ENCODE results near the gene ABCC5.

The ABCC5 gene

DNA sequence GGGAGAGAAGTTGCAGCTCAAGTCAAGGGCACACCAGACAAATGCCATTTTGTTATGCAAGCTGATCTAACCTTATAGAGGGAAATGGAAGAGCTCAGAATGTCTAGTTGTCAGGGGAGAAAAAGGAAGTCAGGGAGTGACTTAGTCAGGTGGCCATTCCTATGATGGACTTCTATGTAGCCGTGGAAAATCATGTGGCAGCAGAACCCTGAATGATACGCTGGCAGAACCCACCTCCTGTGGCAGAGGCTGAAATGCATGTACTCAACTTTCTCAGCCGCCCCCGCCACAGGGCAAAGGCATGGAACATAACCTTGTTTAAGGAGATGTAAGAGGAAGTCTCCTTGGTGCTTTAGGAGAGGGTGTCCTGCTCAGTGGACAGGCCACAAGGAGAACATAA lies 95.3 kb downstream of the ABCC5 start:
- no peak for DNase-seq (ENCODE audit: low read depth in 2 of 2)

DNA sequence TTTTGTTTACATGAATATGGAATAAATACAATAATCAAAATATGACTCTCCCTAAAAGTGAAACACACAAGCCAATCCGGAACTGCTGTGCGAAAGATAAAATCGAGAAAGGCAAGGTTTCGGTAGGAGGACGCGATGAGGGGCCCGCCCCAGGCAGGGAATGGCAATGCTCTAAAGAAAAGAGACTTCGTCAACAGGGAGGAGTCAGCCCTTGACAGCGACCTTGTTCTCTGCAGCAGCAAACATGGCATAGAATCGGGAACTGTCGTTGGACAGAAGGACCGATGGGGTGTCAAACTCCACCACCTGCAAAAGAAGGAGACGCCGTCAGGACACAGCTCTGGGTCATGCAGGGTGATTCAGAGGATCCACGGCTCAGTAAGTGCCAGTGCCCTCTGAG lies 96.6 kb downstream of the ABCC5 start:
- DNase-seq (ENCODE audit: low read depth in 2 of 2), result no peak

DNA sequence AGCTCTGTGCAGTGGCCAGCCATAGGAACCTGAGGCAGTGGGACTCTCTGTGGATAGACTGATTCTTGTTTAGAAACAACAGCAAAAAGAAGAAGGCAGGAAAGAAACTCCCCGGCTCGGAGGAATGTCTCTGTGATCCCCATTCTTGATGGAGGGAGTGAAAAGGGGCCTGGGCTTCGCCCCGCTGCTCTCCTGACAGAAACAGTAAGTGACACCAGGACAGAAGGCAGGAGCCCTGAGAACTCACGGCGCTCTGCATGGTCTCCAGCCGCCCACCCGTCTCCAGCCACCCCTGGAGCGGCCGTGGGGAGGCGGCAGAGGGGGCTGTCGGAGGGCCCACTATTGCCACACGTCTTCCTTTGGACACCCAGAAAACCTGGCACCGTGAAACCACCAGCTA lies 97.3 kb downstream of the ABCC5 start:
- no peak for DNase-seq (ENCODE audit: low read depth in 2 of 2)

DNA sequence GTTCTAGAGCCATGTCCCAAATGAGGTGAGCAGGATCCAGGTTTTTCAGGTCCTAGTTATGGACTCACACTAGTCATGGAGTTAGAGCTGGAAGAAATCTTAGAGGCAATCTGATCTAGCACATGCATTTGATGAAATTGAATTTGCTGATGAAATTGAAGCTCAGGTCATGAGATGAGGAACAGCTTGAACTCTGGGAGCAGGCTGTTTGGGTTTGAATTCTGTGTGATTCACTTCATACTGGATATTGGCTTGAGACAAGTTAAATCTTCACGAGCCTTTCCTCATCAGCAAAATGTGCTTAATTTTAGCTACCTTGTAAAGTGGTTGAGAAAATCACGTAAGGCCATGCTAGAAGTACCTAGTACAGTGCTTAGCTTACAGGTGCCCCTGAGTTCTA lies 99.5 kb downstream of the ABCC5 start:
- no peak for DNase-seq (ENCODE audit: low read depth in 2 of 2)

DNA sequence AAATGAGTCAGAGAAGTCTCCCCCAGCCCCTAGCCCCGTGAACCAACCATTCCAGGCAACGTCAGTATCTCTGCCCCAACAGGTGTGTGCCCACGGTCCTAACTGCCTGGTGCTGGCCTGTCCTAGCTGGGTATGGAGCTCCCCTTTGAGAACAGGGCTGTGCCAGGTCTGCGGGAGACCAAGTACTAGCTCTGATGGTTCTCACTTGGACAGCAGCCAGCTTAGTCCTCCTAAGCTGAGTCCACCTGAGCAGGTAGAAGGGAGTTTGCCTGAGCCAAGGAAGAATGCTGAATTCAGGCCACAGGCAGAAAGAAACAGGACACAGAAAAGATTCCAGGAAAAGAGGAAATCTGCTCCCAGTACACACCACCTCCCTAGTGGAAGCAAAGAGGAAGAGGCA lies 99.9 kb downstream of the ABCC5 start:
- DNase-seq (ENCODE audit: low read depth in 2 of 2), result no peak

DNA sequence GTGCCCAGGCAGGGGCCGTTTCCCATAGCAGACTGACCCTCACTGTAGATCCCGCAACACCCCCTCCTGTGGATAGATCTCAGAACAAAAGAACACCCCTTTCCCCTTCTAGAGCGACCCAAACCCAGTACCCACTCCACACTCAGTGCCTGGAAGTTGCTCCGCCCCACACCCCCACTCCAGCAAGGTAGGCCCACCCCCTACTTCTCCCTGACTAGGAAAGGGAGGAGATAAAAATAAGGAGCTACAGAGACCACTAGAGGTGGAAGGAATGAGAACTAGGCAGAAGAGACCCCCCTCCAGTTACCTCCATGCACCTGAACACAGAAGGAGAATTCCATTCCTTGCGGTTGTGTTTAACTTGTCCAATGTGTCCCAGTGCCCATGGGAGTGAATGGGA lies 102.8 kb downstream of the ABCC5 start:
- no peak for DNase-seq (ENCODE audit: low read depth in 2 of 2)

DNA sequence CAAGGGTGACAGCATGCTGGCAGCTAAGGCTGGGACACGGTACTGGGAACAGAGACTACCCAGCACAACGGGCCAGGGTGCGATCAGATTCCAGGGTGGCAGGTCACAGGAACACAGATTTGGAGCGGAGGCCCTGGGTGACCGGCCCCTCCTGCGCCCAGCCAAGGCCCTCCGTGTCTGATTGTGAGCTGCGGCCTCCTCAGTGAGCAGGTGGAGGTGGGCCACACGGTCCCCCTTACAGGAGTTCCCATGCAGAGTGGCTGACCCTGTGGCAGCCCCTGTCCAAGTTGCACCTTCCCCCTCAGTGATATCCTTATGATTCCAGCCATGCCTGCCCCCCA lies 104.1 kb downstream of the ABCC5 start:
- no peak for DNase-seq (ENCODE audit: low read depth in 2 of 2)

DNA sequence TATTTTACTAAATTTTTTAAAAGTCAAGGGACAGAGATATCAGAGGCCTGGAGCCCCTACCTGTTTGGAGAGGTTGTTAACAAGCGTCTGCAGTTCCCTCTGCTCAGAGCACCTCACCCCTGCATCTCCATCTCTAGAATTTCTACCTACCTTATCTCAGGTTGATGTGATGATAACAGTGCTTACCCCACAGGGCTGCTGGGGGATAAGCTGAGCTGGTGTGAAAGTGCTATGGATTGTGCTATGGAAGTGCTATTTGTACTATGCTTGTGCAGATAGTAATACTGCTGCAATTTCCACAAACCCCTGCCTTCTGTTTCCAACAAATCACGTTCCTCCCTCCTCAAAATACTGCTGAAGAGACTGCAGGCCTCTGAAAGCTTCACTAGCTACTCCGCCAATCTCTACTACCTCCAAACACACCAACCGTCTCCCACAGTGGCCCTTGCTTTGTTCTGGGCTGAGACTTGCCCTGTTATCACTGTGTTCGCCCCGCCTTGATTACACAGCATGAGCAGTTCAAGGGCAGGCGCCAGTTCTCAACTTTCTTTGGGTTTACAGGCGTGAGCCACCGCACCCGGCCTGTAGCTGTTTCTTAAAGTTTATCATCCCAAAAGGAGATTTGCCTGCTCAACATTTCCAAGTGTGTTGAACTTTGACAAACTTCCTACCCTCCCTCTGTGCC lies 104.6 kb downstream of the ABCC5 start:
- no peak for DNase-seq (ENCODE audit: low read depth in 2 of 2)

DNA sequence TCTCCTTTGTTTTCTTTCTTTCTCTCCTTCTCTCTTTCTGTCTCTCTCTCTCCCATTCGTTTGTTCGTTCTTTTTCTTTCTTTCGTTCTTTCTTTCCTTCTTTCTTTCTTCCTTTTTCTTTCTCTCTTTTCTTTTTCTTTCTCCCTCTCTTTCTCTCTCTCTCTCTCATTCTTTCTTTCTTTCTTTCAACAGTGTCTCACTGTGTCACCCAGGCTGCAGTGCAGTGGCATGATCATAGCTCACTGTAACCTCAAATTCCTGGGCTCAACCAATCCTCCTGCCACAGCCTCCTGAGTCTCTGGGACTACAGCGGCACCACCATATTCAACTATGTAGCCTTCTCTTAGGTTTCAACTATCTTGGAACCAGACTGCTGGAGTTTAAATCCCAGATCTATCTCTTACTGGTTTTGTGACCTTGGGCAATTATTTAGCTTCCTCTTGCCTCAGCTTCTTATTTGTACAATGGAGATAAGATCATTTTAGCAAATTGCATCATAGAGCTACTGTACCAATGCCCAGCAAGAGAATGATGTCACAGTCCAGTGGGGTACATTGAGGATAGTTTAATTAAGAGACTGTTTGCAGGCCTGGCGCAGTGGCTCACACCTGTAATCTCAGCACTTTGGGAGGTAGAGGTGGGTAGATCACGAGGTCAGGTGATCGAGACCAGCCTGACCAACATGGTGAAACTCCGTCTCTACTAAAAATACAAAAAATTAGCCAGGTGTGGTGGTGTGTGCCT lies 105.7 kb downstream of the ABCC5 start:
- no peak for DNase-seq (ENCODE audit: low read depth in 2 of 2)

DNA sequence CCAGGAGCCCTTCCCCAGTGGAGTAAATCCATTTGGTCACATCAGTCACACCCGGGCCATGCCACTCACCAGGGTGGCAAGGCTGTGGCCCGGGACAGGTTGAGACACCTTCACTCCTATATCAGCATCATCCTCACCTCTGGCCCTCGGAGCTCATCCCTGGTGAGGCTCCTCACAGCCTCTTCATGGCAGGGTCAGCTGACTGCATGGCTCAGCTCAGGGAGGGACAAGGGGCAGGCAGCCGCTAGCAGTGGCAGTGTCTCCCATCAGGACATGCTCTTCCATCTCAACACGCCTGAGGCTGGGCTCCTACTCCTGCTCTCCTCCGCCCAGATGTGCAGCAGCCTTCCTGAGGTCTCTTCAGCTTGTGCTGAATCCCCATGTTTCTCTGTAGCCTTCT lies 106.6 kb downstream of the ABCC5 start:
- no peak for DNase-seq (ENCODE audit: low read depth in 2 of 2)

DNA sequence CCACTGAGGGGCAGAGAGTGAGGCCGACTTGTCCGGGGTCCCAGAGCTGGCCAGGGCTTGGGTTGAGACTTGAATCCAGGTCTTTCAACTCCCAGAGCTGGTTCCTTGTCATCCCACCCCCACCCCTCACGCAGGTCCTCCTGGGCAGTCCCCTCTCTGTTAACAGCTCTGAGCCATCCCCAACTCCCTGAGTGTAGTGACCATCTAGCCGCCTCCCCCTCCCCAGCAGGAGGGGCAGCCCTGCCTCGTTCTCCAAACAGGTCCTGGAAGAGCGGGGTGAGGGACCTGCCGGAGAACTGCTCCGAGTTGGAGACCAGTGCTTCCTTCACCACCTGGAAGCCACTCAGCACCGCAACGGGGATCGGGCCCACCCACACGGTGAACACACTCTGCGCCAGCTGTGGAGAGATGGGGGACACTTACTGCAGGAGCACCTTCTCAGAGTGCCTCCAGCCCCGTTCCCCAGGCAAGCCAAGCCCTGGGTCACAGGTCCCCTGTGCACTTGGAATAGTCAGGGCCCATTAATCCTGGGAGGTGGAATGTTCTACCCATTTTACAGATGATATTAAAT lies 108.6 kb downstream of the ABCC5 start:
- DNase-seq (ENCODE audit: low read depth in 2 of 2), result no peak

DNA sequence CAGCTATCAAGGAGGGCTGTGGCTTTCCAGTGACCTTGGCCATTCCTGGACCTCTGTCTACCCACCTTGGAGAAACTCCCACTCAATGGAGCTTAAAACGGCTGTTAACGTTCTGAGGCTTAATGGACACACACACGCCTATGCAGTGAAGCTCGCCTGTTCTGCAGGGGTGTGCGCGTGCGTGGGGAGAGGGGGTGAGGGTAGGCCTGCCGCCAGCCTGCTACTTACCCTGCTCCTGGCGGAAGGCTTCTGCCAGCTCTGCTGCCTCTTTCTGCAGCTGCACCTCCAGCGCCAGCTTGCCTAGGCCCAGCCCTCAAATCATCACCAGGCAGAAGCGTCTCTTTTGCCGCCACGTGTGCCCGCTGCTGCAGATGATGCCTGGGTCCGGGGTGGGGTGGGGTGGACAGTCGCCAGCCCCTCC lies 109.8 kb downstream of the ABCC5 start:
- no peak for DNase-seq (ENCODE audit: low read depth in 2 of 2)

DNA sequence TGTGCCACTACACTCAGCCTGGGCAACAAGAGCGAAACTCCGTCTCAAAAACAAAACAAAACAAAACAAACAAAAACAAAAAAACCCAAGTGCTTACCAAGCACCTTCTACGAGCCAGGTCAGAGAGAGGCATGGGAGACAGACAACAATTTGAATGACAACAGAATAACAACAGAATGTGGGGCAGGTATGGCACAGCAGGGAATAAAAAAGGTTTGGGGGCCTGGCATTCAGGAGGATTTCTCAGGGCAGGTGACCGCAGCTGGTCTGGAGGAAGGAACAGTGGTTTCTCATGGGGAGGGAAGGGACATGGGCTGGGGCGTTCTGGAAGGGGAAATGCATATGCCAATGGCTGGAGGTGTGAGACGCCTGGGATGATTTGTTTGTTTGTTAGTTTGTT lies 110.5 kb downstream of the ABCC5 start:
- DNase-seq (ENCODE audit: low read depth in 2 of 2), result no peak

DNA sequence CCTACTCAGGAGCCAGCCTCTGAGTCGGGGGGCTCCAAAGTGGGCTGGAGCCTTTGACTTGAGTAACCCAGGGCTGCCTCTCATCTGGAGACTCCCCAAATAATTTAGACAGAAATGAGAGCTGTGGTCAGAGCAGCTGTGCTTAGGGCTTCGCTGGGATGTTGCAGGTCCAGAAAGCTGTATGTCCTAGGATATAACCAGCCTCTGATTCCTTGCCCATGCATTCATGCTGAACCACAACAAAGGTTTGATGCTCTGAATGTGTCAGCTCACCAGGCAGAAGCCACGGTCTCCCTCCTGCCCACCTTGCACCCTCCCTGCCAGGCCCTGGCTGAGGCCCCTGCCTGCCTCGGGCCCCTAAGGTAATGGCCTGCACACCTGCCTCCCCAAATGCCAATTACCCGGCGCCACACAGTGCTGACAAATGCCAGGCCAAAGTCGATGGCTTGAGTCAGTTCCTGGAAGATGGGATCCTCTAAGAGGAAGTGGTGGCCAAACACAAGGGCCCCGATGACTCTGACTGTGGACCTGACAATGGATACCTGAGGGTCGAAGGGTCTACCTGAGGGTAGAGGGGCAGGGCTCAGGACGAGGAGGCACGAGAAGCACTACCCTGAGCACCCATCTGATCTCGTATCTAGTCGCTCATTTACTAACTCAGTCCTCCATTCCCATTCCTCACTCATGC lies 111.3 kb downstream of the ABCC5 start:
- DNase-seq (ENCODE audit: low read depth in 2 of 2), result no peak

DNA sequence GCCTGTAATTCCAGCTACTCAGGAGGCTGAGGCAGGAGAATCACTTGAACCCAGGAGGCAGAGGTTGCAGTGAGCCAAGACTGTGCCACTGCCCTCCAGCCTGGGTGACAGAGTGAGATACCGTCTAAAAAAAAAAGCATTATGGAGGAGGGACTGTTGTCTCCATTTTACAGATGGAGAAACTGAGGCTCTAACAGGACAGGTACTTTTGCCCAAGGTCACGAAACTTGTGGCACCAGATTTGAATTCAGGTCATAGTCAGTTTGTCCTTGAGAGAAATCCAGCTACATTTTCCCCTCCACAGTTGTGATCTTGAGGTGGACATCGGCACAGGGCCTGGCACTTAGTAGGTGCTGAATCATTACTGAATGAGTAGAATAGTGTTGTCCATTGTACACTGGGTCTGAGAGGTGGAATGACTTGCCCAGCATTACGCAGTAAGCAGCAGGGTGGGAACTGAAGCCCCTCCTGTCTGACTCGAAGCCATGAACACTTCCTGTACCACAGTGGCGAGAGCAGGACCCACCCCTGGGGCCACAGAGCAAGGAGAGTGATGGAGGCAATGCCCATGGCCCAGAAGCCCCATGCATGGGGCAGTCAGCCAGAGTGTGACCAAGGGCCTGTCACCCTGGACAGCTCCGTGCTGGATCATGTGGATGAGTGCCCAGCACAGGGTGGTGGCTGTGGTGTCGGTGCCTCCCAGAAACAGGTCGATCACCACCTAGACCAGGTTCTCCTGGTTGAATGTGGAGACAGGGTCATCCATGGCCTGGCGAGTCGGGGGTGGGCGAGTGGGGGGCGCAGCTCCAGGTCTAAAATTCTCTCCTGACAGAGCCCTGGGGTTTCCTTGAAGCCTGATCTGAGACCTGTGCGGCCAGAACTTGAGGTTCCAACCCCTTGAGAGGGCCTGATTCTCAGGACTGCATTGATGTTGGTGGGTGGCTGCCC lies 112.6 kb downstream of the ABCC5 start:
- DNase-seq (ENCODE audit: low read depth in 2 of 2), result no peak

DNA sequence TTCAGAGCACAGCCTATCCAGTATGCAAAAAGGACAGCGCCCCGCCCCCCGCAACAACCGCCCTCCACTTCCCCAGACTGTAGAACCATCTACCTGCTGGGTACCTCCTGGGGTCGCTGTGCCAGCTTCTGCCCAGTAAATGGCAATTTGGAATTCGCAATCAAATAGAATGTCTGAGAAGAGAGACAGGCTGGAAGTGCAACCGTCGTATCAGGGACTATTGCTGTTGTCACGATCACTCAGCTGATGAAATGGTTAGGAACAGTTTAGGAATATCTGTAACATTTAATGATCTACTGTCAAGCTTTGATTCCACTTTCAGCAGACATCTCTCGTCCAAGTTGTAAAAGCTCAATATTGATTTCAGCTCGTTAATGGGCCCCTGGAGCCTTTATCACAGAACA lies 119.7 kb downstream of the ABCC5 start:
- no peak for DNase-seq (ENCODE audit: low read depth in 2 of 2)

DNA sequence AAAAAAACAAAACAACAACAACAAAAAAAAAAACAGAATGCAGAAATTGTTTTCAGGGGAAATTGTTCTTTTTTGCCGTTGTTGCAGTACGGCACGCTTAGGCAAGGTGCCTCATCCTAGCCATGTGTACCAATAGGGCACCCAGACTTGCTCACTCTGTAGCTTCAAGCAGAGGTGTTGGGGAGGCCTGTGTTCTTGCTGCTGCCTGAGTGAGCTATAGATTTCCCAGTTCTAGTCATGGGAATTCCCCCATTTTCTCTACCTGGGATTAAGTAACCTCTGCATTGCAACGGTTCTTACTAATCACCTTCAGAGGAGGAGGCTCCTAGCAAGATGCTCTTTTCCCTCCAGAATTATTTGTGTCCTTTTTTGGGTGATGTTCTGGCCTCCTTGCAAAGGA lies 120.1 kb downstream of the ABCC5 start:
- no peak for DNase-seq (ENCODE audit: low read depth in 2 of 2)

DNA sequence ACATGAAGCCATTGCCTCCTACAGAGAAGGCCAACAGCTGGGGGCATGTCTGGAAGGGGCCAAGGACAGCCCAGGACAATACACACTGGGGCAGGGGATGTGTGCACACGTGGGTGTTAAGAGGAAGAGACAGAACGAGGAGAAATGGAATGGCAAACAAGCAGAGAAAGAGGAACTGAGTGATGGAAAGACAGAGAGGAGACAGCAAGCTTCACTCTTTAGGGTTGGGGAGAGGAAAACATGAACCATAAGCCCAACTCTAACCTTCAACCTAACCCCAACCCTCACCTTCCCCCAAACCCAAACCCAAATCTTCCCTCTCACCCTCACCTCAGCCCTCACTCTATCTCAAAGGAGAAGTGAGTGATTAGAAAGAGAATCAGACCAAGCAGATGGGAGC lies 121.1 kb downstream of the ABCC5 start:
- no peak for DNase-seq (ENCODE audit: low read depth in 2 of 2)

DNA sequence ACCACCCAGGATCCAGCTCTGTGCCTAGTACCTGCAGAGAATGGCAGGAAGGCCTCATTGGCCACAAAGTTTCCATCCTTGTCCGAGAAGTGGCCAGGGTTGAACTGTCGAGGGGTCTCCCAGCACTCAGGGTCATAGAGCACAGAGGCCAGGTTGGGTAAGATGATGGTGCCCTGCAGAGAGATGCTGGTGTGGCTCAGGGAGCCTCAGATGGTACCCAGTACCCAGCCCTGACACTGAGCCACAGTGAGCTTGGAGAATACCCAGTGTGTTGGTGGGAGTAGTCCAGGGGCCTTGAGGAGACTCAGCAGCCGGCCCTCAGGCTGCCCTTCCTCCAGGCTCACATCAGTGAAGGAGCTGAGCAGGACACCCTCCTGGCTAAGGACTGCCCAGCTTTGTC lies 121.5 kb downstream of the ABCC5 start:
- DNase-seq (ENCODE audit: low read depth in 2 of 2), result no peak

DNA sequence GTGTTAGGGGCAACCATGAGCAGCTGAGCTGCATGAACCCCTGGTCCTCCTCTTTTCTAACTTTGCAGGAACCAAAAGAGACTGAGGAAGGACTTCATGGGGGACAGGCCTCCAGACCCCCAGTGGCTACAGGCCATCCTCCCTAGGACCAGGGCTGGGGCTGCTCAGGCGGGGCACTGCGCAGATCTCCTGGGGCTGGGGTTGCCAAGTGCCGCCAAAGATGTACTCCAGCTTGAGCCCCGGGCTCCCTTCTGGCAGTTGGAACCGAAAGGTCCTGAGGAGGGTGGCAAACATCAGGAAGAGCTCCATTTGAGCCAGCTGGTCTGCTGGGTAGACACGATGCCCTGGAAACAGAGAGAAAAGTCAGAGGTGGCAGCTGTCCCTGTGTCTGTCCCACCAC lies 121.9 kb downstream of the ABCC5 start:
- DNase-seq (ENCODE audit: low read depth in 2 of 2), result no peak

DNA sequence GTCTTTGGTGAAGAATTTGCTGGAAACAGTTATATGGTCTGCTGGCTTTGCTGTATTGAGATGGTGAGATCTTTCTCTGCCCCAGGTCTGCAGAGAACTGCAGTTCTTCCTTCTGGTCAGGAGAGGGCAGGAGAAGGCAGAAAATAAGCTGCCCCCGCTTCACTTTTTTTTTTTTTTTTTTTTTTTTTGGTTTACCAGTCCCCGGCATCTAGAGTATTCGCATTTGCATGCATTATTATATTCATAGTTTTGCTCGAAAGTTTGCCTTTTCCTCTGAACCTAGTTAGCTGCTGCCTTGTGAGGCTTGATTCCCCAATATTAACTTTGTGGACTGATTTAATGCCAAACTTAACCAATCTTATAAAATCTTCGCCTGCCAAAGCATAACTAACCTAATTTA lies 122.4 kb downstream of the ABCC5 start:
- no peak for DNase-seq (ENCODE audit: low read depth in 2 of 2)
